Measurements from ENCODE around the gene SRPX2.
A peak's percentile ranks its signal among the peaks of the same experiment; 100 is the strongest.

Gene SRPX2

DNA sequence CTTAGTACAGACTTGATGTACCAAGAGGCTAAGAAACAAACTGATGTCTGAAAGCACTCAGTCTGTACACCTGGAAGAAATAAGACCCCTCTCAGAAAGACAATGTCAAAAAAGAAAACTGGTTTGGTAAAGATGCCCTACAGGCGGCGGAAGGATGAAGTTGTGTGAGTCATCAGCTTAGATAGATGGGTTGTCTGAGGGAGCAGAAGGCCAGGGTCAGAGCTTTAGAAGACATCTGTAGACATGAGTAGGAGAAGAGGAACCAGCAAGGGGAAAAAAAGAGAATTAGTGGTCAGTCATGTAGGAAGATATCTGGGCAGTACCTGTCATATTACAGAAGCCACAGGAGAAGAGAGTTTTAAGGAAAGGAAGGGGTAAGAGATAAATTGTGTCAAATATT lies 8.3 kb downstream of the SRPX2 start:
- no peak for DNase-seq

DNA sequence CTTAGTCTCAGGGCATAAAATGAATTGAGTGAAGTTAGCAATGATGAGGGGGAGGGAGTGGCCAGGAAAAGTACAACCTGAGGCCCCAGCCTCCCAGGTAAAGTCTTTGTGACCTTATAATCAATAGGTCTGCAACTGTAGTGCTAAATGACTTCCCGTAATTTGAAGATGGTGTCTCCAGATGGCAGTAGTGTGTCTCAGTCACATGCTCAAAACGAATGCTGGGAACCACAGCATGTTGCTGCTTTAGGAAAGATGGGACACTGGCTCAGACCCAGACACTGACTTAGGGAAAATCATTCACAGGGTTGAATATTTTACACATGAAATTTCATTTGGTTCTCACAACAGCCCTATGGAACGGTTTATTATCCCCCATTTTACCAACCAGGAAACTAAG lies 10.3 kb downstream of the SRPX2 start:
- DNase-seq = no peak

DNA sequence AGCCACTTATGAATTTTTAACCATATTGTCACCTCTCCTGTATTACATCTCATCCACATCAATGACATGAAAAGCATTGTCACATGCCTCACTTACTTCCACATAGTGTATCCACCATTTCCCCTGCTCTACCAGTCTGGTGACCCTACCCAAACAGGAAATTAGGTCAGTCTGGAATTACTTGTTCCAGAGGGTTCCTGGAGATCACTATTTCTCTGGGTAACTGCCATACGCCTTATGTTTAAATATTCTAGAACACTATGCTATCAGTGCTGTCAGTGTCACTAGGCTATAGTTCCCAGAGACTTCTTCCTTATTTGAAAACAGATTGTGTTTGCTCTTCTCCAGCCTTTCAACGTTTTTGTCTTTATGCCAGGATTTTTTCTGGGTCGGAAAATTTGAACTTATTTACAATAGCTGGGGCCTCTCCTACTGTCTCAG lies 15.0 kb downstream of the SRPX2 start:
- DNase-seq = no peak

DNA sequence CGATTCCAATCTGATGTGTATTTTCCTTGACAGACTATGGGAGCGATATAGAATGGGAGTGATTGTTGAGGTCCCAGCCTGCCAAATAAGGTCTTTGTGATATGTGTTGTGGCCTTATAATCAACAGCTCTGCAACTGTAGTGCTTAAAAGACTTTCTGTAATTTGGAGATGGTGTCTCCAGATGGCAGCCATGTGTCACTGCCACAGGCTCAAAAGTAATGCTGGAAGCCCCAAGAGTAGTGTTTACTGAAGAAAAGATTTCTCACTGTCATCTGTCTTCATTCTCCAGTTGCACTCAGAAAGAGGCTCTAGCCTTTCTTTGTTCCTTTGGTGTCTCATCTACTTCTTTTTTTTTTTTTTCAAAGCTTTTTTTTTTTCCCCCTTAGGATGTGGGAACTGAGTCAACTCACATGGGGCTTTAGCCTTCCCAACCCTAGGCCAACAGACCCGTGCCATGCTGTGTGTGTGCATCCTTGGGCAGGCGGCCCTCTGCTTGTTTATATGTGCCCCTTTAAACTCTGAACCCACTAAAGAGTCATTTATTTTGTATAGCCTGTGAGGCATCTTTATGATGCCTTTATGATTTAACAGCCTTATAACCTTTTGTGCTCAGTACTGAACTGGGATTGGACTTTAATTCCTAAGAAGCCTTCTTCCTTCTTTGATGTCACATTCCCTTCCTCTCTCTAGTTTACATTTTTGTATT lies 15.6 kb downstream of the SRPX2 start:
- DNase-seq = no peak

DNA sequence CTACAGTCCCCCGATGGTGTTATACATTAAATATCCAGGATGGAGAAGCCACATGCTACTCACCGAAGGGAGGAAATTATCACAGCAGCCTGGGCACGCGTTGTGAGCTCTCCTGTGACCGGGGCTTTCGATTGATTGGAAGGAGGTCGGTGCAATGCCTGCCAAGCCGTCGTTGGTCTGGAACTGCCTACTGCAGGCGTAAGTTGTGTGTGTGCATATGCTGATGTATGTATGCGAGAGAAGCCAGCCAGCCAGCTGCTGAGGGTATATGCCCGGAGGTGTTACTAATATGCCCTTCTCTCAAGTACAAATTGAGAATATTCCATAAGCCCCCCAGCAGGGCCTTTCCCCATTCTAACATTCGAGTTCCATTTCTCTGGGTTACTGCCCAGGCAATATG lies 18.2 kb downstream of the SRPX2 start:
- DNase-seq = no peak

DNA sequence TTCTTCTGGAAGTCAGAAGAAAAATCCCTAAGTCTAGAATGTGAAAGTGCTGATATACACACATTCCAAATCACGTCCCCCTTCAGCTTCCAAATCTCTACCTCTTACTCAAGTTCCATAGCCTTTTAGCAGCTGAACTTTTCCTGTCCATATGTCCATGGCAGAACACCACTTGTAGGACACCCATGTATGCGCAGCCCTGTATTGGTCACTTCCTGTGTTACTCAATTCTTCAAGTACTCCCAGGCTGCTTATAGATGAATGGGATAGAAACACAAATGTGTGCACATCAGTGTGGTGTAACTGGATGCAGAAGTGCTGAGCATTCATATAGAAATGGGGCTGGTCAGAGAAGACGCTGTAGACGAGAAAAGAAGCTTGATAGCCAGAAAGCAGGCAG lies 18.8 kb downstream of the SRPX2 start:
- no peak for DNase-seq

DNA sequence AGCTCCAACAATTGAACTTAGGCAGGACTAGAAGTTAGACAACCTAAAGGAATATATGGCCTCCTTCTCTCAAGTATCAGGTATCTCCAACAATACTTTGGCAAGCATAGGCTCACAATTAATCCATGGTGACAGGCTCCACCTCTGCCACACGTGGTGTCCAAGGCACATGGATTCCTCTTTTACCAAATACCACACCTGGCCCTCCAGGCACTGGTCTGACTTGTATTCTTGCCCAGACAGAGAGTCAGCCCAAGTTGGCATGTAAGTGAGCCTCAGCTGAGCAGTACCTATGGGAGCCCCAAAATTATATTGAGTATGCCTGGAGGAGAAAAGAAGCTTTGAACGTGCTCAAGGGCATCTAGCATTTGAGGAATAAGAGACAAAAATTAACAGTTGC lies 19.6 kb downstream of the SRPX2 start:
- DNase-seq = no peak

DNA sequence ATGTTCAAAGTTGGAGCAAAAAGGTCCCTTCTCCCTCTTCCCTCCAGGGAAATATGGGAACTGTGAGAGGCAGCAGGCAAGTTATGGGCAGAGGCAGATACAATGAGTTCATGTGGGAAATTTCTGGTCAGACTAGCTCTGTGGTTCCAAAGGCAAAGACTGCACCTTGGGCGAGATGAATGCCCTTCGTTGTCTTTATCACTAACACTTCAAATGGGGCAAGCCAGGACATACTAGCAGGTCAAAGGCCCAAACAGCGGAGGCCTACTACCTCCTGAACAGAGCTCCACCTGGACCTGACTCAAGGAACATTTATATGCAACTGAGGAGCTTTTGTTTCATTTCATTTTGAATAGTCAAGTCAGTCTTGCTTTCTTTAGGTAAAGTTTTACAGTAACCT lies 29.0 kb downstream of the SRPX2 start:
- no peak for DNase-seq

DNA sequence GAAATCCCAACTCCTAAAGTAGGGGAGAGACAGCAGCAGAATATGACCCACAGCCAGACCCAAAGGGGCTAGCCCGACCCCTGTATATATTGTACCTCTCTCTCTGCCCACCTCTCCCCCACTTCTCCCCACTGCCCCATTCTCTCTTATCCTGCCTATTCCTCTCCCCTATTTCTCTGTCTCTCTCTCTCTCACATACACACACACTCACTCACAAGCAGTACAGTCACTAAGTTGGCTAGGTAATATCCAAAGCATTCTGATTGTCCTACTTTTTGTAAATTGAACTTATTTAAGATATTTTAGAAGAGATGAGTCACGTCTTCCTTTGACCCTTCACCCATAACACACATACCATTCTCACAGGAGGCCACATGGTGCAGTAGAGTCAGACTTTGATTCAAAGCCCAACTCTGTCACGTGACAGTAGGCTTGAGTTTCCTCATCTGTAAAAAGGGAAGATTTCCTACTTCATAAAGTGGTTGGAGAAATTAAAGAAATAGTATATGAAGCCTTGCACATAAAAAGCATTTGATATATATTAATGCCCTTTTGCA lies 29.5 kb downstream of the SRPX2 start:
- no peak for DNase-seq

DNA sequence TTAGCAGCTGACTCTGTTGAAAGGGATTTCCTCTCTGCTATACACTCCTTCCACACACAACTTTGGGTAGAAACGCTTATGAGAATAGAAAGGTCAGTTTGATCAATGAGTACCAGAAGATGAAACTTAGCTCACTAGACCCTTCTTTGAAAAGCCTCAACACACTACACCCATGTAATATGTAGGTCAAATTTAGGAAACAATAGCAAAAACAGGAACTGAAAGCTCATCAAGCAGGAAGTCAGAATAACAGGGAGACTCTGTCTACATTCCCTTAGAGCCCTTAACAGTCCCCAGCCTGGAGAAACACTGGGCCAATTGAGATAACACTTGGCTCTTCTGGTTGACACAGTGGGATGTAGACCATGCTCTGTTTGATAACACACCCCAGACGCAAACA lies 30.7 kb downstream of the SRPX2 start:
- DNase-seq = no peak

DNA sequence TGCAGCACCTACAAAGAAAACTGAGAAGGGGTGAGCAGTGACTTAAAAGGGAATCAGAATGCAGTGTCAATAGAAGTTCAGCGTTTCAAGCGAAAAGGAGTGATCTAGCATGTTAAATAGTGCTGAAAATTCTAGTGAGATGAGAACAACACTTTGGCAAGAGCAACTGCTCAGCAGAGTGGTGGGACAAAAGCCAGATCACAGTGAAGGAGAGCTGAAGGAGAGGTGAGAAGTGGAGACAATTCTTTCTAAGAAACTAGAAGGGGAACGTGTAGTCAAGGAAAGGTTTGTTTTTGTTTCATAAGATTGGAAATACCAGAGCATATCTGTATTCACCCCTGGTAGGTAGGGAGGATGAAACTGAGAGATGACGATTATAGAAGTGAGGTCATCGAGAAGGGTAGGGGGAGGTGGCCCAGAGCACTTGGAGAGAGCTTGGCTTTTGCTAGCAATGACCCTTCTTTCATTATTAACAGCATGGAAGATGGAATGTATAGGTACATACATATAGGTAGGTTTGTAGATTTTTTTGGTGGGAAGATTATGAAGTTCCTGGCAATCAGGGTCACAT lies 33.7 kb downstream of the SRPX2 start:
- no peak for DNase-seq

DNA sequence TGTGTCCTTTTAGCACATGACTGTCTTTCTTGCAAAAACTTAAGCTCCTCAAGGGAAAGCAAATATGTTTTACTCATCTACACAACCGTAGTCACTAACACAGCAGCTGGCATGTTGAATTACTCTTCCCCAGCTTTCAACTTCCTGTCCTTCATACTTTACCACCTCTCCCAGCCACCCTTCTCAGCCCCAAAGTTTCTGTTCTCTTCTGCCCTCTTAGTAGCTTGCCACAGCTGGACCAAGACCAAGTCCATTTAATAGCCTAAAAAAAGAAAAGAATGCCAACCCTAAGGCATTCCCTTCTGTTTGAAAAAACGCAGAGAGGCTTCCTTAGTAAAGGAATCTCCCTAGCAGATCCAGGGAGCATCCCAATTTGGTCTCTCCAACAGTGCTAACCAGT lies 36.8 kb downstream of the SRPX2 start:
- DNase-seq = no peak

DNA sequence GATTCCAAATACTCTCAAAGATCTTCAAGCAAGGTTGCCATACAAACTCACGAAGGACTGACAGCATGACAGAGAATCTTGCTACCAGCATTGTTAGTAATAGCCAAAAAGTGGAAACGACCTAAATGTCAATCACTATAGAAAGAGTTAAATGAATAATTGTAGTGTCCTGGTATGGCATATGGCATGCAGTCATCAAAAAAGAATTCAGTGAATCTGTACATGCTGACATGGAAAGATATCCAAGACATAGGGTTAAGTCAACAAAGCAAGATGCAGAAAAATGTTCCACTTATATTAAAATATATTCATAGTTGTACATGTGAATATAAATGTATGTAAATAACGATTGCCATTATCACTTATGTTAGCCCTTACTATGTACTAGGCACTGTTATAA lies 37.6 kb downstream of the SRPX2 start:
- DNase-seq = no peak

DNA sequence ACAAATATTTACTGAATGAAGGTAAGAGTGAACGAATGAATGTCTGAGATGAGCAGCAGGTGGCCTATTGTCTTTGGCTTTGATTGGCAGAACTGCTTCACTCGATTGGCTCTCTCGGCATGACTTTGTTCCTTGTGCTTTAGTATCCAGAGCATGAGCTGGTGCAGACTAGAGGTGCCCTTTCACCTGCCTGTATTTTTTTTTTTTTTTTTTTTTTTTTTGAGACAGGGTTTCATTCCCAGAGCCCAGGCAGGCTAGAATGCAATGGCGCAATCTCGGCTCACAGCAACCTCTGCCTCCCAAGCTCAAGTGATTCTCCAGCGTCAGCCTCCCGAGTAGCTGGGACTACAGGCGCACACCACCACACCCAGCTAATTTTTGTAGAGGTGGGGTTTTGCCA lies 38.9 kb downstream of the SRPX2 start:
- DNase-seq = no peak

DNA sequence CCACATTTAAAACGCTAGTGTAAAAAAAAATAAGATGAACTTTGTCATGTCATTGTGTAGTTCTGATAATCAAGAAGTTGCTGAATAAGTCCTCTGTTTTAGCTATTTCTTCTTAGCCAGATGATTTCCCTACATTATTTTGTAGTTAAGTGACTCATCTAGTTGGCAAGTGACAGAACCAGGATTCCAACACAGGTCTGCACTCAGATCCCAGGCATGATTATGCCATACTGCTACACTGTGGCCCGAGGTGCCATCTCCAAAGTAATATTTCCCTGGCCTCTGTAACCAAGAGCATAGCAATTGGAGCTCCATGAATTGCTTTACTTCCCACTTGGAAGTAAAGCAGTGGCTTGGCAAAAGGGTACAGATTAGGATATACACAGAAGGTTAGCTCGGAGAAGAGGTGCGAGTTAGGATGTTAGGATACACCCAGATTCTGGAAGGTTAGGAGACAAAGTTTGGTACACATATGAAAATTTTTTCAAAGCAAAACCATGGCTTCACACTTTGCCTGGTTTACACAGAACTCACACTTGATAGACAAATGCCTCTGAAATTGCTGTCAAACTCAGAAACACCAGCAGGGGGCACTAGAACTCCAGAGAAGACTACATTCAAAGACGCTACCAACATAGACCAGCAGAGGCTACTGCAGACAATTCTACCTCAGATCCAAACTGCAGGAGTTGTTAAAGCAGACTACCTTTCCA lies 41.4 kb downstream of the SRPX2 start:
- peak; percentile 45 for DNase-seq

DNA sequence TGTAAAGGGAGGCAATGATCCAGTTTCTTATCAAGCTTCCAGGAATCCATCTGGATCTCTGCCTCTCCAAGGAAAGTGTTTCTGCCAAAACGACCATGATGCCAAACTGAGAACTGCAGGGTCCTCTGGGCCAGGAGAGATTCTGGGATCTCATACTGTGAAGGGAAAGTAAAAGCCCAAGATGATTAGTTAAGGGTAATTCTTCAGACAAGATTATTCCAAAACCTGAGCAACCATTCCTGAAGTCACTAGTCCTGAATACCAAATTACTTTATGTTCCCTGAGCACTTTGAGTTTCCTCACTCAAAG lies 42.0 kb downstream of the SRPX2 start:
- DNase-seq = no peak

DNA sequence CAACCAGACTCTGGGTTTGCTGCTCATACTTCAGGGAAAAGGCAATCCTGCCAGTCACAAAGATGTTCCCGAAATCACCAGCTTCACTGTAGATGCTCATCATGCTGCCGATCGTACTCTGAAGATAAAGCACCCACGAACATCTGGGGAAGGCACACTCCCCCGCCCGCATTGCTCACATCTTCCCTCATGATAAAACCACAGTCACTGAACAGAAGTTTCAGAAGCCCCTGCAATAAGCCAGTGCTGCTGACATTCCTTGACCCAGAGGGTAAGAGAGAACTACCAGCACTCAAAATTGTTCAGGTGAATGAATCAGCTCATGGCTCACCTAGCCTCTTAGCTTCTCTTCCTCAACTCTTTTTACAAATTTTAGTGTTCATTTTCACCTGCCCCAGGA lies 43.1 kb downstream of the SRPX2 start:
- DNase-seq = no peak

DNA sequence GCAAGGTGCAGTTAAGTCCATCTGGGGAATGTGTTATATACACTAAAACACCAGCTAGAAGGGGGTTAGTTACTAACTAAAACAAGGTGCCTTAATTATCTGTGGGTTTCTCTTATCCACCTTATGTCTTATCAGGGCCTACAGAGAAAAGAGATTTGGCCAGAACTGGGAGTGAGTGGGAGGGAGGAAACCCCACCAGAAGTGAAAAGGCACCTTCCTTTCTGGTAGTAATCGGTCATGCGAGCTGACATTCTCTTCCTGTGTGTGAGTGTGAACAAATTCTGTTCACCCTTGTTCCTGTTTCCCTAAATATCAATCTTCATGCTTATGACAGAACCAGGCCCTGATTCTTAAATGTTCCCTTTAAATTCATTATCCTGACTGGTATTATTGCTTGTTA lies 43.5 kb downstream of the SRPX2 start:
- DNase-seq = no peak

DNA sequence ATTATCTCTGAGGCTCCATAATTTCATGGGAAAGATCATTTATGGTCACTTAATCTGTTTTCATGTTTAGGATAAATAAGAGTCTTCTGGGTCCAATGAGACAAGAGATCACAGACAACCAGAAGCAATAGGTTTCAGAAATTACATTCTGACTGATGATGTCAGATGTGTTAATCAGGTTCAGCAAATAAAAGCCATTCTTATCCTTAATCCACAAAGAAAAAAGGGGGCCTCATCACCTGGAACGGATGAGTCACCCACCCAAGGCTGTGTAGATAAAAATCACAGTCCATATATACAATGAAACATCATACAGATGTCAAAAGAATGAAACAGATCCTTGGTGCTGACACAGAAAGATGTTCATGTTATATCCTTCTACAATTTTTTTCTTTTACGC lies 51.3 kb downstream of the SRPX2 start:
- no peak for DNase-seq

DNA sequence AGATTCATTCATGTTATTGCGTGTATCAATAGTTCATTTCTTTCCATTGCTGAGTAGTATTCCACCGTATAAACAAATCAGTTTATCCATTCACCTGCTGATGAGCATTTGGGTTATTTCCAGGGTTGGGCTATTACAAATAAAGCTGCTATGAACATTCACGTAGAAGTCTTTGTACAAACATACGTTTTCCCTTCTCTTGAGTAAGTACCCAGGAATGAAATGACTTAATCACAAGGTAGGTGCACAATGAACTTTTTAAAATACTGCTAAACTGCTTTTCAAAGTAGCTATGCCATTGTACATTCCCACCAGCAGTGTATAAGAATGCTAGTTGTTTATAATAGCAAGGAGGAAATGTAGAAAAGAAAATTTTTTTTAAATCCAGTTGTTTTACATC lies 52.0 kb downstream of the SRPX2 start:
- DNase-seq = no peak

DNA sequence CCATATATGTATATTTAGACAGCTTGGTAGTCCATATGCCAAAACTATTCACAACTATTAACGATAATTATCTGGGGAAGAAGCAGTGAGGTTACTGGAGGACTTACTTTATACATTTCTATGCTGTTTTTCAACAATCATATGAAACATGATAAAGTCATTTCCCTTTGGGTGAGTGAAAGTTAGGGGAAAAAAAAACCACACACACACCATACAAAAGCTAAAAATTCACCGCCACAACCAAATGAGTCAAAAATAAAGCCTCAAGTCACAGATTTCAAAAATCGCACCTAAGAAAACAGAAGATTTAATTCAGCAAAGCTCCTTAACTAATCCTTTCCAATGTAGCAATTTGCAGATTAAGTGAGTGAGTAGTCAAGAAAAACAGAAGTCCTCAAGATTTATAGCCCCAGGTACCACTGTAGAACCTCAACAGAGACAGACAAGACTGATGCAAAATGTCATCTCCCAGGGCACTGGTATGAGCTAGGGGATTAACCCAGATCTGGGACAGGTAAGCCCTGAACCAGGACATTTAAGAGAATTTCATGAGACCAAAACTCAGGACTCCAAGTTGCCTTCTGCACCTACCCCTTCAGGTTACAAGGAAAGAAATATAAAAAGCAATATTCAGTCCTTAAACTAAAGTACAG lies 52.8 kb downstream of the SRPX2 start:
- DNase-seq = no peak

DNA sequence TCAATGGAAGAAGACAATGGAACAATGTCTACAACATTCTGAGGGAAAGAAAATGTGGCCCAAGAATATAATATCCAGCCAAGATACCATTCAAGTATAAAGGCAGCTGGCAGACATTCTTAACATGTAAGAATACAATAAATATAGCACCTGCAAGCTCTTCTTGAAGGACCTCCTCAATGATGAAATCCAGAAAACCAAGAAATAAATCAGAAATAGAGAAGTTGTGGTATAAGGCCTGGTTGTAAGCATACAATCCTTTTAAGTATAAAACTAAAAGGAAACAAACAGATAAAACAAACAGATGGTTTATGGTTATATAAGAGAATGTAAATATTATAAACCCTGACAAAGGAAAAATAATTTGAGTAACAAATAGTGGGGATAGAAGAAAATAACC lies 54.6 kb downstream of the SRPX2 start:
- no peak for DNase-seq

DNA sequence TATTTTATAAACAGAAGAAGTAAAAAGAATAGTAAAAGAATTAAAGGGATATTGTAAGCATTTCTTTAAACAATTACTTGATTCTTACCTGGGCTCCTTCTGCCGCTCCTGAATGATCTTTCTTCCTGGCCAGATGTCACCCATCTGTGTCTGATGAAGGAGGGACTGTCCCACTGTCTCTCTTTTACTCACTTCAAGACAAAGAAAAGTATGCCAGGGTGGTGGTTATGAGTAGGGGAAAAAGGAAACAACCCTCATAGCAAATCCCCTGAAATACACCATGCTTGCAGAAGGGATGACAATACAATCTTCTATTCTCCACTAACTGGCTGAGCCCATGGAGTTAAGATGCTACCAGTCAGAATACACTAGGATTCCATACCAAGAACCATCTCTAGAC lies 56.8 kb downstream of the SRPX2 start:
- DNase-seq = no peak

All from activated gamma-delta T cell treated with Interleukin-2 at 50 U/mL for 16 hours (primary cell).